Activated CD4-positive, alpha-beta T cell treated with anti-CD3 and anti-CD28 coated beads for 1 hour (primary cell): Measurements from ENCODE around the gene CDC16.

Source experiments
- DNase-seq: peaks from one replicate; pipeline ENCODE4 v3.0.0-alpha.2; 2020

Gene CDC16

GRCh38 chr13:114264886-114265611 lies 30.4 kb downstream of the CDC16 start:
- DNase-seq, result no peak

- no peak for DNase-seq
These were observed 31.5 kb downstream of the CDC16 start for GRCh38 chr13:114266241-114266640.

- DNase-seq, result no peak
These were observed 33.9 kb downstream of the CDC16 start for GRCh38 chr13:114268344-114269280.

GRCh38 chr13:114269281-114269770 lies 34.6 kb downstream of the CDC16 start:
- no peak for DNase-seq

- DNase-seq, result no peak
These were observed 38.3 kb downstream of the CDC16 start for GRCh38 chr13:114272977-114273376.

- no peak for DNase-seq
These were observed 40.6 kb downstream of the CDC16 start for GRCh38 chr13:114275304-114275703.

GRCh38 chr13:114279146-114279545 lies 44.4 kb downstream of the CDC16 start:
- DNase-seq, result no peak

GRCh38 chr13:114279758-114280355 lies 45.2 kb downstream of the CDC16 start:
- no peak for DNase-seq

GRCh38 chr13:114281351-114282040 lies 46.8 kb downstream of the CDC16 start, which contains the start of gene UPF3A:
UPF3A (plus strand) TSS chr13:114281601; CDS start chr13:114281640, 39 bp downstream.
- peak; percentile 81 for DNase-seq

- DNase-seq, result peak; percentile 9
These were observed 47.5 kb downstream of the CDC16 start for GRCh38 chr13:114282041-114282670.

- DNase-seq, result no peak
These were observed 48.9 kb downstream of the CDC16 start for GRCh38 chr13:114283576-114283975.

- no peak for DNase-seq
These were observed 50.0 kb downstream of the CDC16 start for GRCh38 chr13:114284680-114285079.

- DNase-seq, result no peak
These were observed 50.6 kb downstream of the CDC16 start for GRCh38 chr13:114285166-114285808.

GRCh38 chr13:114286808-114287207 lies 52.1 kb downstream of the CDC16 start:
- DNase-seq, result no peak

- no peak for DNase-seq
These were observed 53.5 kb downstream of the CDC16 start for GRCh38 chr13:114288157-114288591.

- no peak for DNase-seq
These were observed 61.8 kb downstream of the CDC16 start for GRCh38 chr13:114296448-114296847.

- DNase-seq, result no peak
These were observed 62.2 kb downstream of the CDC16 start for GRCh38 chr13:114296902-114297301.

GRCh38 chr13:114298866-114299265 lies 64.2 kb downstream of the CDC16 start:
- no peak for DNase-seq

GRCh38 chr13:114299604-114300305 lies 65.1 kb downstream of the CDC16 start:
- DNase-seq, result no peak

GRCh38 chr13:114303700-114304327 lies 69.1 kb downstream of the CDC16 start:
- DNase-seq, result no peak
